DND-41 (cell line): Measurements from ENCODE around the gene IER5.

Experiments used
- ATAC-seq: fragments of 200-7000 bp; cut with Tn5 transposase; 3 replicates; pipeline ENCODE4 v1.9.1; 2021; ENCODE audit warnings: low read depth; ENCODE audit not compliant: insufficient read depth
- DNase-seq: peaks from one replicate; pipeline ENCODE4 v3.0.0-alpha.2; 2020
- H2AFZ ChIP-seq: 2 replicates; pipeline ENCODE4 v1.6.0; 2012; ENCODE audit warnings: low read depth, low read length
- H3K27ac ChIP-seq: 2 replicates; pipeline ENCODE4 v1.5.1; 2012; ENCODE audit warnings: low read length, inconsistent platforms
- H3K27me3 ChIP-seq: fragments of 200-600 bp; sonication (generic); 2 replicates; pipeline ENCODE4 v1.6.0; 2012; ENCODE audit warnings: low read length, mild to moderate bottlenecking, inconsistent platforms; ENCODE audit not compliant: insufficient read depth, poor library complexity
- H3K36me3 ChIP-seq: 2 replicates; pipeline ENCODE4 v1.5.1; 2012; ENCODE audit warnings: low read length, inconsistent platforms; ENCODE audit not compliant: insufficient read depth
- H3K4me1 ChIP-seq: 2 replicates; pipeline ENCODE4 v1.5.1; 2012; ENCODE audit warnings: mild to moderate bottlenecking, low read length; ENCODE audit not compliant: insufficient read depth
- H3K4me2 ChIP-seq: 2 replicates; pipeline ENCODE4 v1.6.0; 2012; ENCODE audit warnings: mild to moderate bottlenecking, moderate library complexity, low read length, inconsistent platforms; ENCODE audit not compliant: insufficient read depth
- H3K4me3 ChIP-seq, 2 experiments: fragments of 200-600 bp in 1 of 2; shearing (Covaris generic) in 1 of 2; 2 replicates each; pipeline ENCODE4 v1.5.1; 2012 to 2016; ENCODE audit warnings: inconsistent platforms in 2 of 2, low read length in 2 of 2, mild to moderate bottlenecking in 2 of 2, low read depth in 1 of 2, moderate library complexity in 1 of 2
- H3K79me2 ChIP-seq: 2 replicates; pipeline ENCODE4 v1.6.0; 2012; ENCODE audit warnings: low read length, inconsistent platforms; ENCODE audit not compliant: insufficient read depth
- H3K9ac ChIP-seq: 2 replicates; pipeline ENCODE4 v1.6.0; 2012; ENCODE audit warnings: low read depth, mild to moderate bottlenecking, inconsistent platforms, low read length, moderate library complexity
- H3K9me3 ChIP-seq: 2 replicates; pipeline ENCODE4 v1.5.1; 2012; ENCODE audit warnings: low read length, moderate library complexity, mild to moderate bottlenecking, inconsistent platforms; ENCODE audit not compliant: insufficient read depth, severe bottlenecking
- H4K20me1 ChIP-seq: 2 replicates; pipeline ENCODE4 v1.6.0; 2012; ENCODE audit warnings: low read length; ENCODE audit not compliant: insufficient read depth
- CTCF ChIP-seq: IDR thresholded peaks from 2 replicates; pipeline ENCODE4 v1.5.1; 2012; ENCODE audit warnings: borderline replicate concordance, low read length, moderate library complexity, mild to moderate bottlenecking; ENCODE audit not compliant: poor library complexity, severe bottlenecking; ENCODE audit errors: extremely low read depth
- EZH2 ChIP-seq: IDR thresholded peaks from 3 replicates; pipeline ENCODE4 v1.6.1; 2012; ENCODE audit warnings: borderline replicate concordance, low read depth, mild to moderate bottlenecking, moderate library complexity, low read length, inconsistent platforms; ENCODE audit not compliant: severe bottlenecking

The IER5 gene

GRCh38 chr1:181061487-181061886, 27.0 kb upstream of the IER5 start:
- no peak overlapping the region for H3K4me2 ChIP-seq
- no peaks in the 10 kb centered on the region for H3K79me2 ChIP-seq
- peaks cover 6% of the 10 kb centered on the region for H3K36me3 ChIP-seq
- H2AFZ ChIP-seq, result no peak overlapping the region
- ATAC-seq (no peak), DNase-seq (no peak)
- peaks cover 4% of the 10 kb centered on the region for H3K9me3 ChIP-seq
- no peak overlapping the region for H3K4me3 ChIP-seq
- TF ChIP-seq EZH2 (no peak), CTCF (no peak)
- H4K20me1 ChIP-seq, result no peaks in the 10 kb centered on the region
- no peak overlapping the region for H3K27ac ChIP-seq
- no peaks in the 10 kb centered on the region for H3K27me3 ChIP-seq
- no peak overlapping the region for H3K9ac ChIP-seq
- H3K4me1 ChIP-seq, result peaks cover 15% of the 10 kb centered on the region

GRCh38 chr1:181061891-181062835, 26.3 kb upstream of the IER5 start:
- DNase-seq, result no peak
- no peaks in the 10 kb centered on the region for H4K20me1 ChIP-seq
- no peak overlapping the region for H3K4me3 ChIP-seq
- peaks cover 4% of the 10 kb centered on the region; the same call in 1 of the 2 replicates for H3K36me3 ChIP-seq
- H3K4me1 ChIP-seq, result peaks cover 15% of the 10 kb centered on the region
- H3K27ac ChIP-seq, result no peak overlapping the region
- H3K9ac ChIP-seq, result no peak overlapping the region
- H3K79me2 ChIP-seq, result no peaks in the 10 kb centered on the region
- no peaks in the 10 kb centered on the region for H3K27me3 ChIP-seq
- no peak overlapping the region for H3K4me2 ChIP-seq
- no peak; the same call in 2 of the 3 replicates for ATAC-seq
- peaks cover 4% of the 10 kb centered on the region for H3K9me3 ChIP-seq
- TF ChIP-seq CTCF, result no peak
- TF ChIP-seq EZH2, result no peak
- no peak overlapping the region for H2AFZ ChIP-seq

- no peak overlapping the region for H3K4me2 ChIP-seq
- H2AFZ ChIP-seq, result no peak overlapping the region
- H3K27me3 ChIP-seq, result no peaks in the 10 kb centered on the region
- H3K4me3 ChIP-seq, result no peak overlapping the region
- H3K27ac ChIP-seq, result no peak overlapping the region
- no peaks in the 10 kb centered on the region for H4K20me1 ChIP-seq
- peaks cover 15% of the 10 kb centered on the region for H3K4me1 ChIP-seq
- no peak for DNase-seq
- no peak overlapping the region for H3K9ac ChIP-seq
- H3K79me2 ChIP-seq, result no peaks in the 10 kb centered on the region
- peaks cover 4% of the 10 kb centered on the region for H3K9me3 ChIP-seq
- peaks cover 4% of the 10 kb centered on the region; the same call in 1 of the 2 replicates for H3K36me3 ChIP-seq
- TF ChIP-seq CTCF (no peak), EZH2 (no peak)
- peak; percentile 65; the same call in 2 of the 3 replicates for ATAC-seq
These were observed 25.6 kb upstream of the IER5 start for GRCh38 chr1:181062836-181063428.
